SK-N-SH treated with all-trans-retinoic acid at 6 μM for 48 hours (cell line): ENCODE results near the gene TAS1R1.

Source experiments
- BACH2 ChIP-seq: fragments of 250-450 bp; sonication (Bioruptor Pico); IDR thresholded peaks from 2 replicates; pipeline ENCODE4 v1.9.0; 2021; ENCODE audit warnings: mild to moderate bottlenecking, borderline replicate concordance
- CSDC2 ChIP-seq: fragments of 250-450 bp; sonication (Bioruptor Pico); IDR thresholded peaks from 2 replicates; pipeline ENCODE4 v1.5.0; 2020; ENCODE audit warnings: mild to moderate bottlenecking, moderate library complexity
- OSR1 ChIP-seq: fragments of 250-450 bp; sonication (Bioruptor Pico); IDR thresholded peaks from 2 replicates; pipeline ENCODE4 v1.8.0; 2022; ENCODE audit warnings: moderate library complexity, mild to moderate bottlenecking, inconsistent platforms
- TCF4 ChIP-seq: fragments of 250-450 bp; sonication (Bioruptor Pico); IDR thresholded peaks from 2 replicates; pipeline ENCODE4 v1.8.0; 2021; ENCODE audit warnings: mild to moderate bottlenecking, moderate library complexity, borderline replicate concordance
- ZNF565 ChIP-seq: fragments of 450-650 bp; formaldehyde crosslinking; conservative IDR thresholded peaks from 2 replicates; pipeline ENCODE4 v1.5.0; 2020; ENCODE audit warnings: low read depth, mild to moderate bottlenecking, moderate library complexity
- ZNF70 ChIP-seq: fragments of 450-650 bp; formaldehyde crosslinking; IDR thresholded peaks from 2 replicates; pipeline ENCODE4 v1.5.0; 2020; ENCODE audit warnings: mild to moderate bottlenecking, moderate library complexity
- TF ChIP-seq, protein P1 (sequence below): fragments of 250-450 bp; sonication (Bioruptor Pico); IDR thresholded peaks from 2 replicates; pipeline ENCODE4 v1.8.0; 2020; ENCODE audit warnings: mild to moderate bottlenecking, moderate library complexity, borderline replicate concordance
- TF ChIP-seq, protein P2 (sequence below): fragments of 250-450 bp; sonication (Bioruptor Pico); IDR thresholded peaks from 2 replicates; pipeline ENCODE4 v1.5.0; 2020; ENCODE audit warnings: mild to moderate bottlenecking, moderate library complexity

DNA sequence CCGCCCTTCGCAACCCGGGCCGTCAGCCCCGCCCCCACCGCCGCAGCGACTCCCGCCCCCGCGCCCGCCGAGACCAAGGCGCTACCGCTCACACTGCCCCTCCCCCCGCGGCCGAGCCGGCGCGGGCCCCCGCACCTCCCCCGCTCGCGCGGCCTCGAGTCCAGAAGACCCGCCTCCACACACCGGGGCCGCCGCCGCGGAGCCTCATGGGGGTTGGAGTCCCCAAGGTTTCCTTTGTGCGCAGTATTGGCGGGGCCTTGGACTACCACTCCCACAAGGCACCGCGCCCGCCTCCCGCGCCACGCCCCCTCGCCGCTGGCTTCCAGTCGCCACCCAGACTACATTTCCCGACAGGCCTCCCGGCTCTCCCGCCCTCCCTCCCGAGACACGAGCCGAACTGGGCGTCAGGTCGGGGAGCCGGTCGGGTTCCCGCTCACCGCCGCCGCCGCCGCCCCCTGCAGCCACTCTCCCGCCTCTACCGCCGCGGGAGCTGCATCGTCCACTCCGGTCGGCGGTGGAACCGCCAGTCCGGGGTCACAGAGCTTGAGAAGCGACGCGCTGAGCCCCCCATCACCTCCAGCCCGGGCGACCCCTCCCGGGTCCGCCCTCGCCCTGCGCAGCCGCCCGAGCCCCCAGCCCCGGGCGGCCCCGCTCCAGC is 58.4 kb downstream of the TAS1R1 start, which contains the start of gene PHF13:
- no peak for TF ChIP-seq TCF4 (CRISPR knock-in tag)
- no peak for TF ChIP-seq BACH2 (CRISPR knock-in tag)
- TF ChIP-seq, protein P1, sequence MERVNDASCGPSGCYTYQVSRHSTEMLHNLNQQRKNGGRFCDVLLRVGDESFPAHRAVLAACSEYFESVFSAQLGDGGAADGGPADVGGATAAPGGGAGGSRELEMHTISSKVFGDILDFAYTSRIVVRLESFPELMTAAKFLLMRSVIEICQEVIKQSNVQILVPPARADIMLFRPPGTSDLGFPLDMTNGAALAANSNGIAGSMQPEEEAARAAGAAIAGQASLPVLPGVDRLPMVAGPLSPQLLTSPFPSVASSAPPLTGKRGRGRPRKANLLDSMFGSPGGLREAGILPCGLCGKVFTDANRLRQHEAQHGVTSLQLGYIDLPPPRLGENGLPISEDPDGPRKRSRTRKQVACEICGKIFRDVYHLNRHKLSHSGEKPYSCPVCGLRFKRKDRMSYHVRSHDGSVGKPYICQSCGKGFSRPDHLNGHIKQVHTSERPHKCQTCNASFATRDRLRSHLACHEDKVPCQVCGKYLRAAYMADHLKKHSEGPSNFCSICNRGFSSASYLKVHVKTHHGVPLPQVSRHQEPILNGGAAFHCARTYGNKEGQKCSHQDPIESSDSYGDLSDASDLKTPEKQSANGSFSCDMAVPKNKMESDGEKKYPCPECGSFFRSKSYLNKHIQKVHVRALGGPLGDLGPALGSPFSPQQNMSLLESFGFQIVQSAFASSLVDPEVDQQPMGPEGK (CRISPR knock-in tag): no peak
- no peak for TF ChIP-seq ZNF70 (CRISPR knock-in tag)
- TF ChIP-seq, protein P2, sequence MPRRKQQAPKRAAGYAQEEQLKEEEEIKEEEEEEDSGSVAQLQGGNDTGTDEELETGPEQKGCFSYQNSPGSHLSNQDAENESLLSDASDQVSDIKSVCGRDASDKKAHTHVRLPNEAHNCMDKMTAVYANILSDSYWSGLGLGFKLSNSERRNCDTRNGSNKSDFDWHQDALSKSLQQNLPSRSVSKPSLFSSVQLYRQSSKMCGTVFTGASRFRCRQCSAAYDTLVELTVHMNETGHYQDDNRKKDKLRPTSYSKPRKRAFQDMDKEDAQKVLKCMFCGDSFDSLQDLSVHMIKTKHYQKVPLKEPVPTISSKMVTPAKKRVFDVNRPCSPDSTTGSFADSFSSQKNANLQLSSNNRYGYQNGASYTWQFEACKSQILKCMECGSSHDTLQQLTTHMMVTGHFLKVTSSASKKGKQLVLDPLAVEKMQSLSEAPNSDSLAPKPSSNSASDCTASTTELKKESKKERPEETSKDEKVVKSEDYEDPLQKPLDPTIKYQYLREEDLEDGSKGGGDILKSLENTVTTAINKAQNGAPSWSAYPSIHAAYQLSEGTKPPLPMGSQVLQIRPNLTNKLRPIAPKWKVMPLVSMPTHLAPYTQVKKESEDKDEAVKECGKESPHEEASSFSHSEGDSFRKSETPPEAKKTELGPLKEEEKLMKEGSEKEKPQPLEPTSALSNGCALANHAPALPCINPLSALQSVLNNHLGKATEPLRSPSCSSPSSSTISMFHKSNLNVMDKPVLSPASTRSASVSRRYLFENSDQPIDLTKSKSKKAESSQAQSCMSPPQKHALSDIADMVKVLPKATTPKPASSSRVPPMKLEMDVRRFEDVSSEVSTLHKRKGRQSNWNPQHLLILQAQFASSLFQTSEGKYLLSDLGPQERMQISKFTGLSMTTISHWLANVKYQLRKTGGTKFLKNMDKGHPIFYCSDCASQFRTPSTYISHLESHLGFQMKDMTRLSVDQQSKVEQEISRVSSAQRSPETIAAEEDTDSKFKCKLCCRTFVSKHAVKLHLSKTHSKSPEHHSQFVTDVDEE: no peak
- no peak for TF ChIP-seq ZNF565 (CRISPR knock-in tag)
- no peak for TF ChIP-seq CSDC2 (CRISPR knock-in tag)
- no peak for TF ChIP-seq OSR1
